HG03354 (cell line): ENCODE measurements around the gene FOLR3.
"Not testable (repeated sequence)": the region's sequence is repeated elsewhere in the genome, so short reads cannot be mapped to it uniquely, and the experiment has no call there.

Experiments used
- ATAC-seq: cut with Tn5 transposase; IDR thresholded peaks from one replicate; pipeline ENCODE4 v1.9.1; 2021; ENCODE audit warnings: mild to moderate bottlenecking; ENCODE audit not compliant: unreplicated experiment, poor library complexity, severe bottlenecking

Gene FOLR3

GRCh38 chr11:72122607-72123006 is 12.9 kb upstream of the FOLR3 start:
- ATAC-seq = no peak

GRCh38 chr11:72123117-72123653 is 12.3 kb upstream of the FOLR3 start:
- ATAC-seq = no peak

- no peak for ATAC-seq
These were observed 11.5 kb upstream of the FOLR3 start for GRCh38 chr11:72124046-72124445.

GRCh38 chr11:72125956-72126355 is 9.6 kb upstream of the FOLR3 start:
- ATAC-seq = no peak

GRCh38 chr11:72127923-72128322 is 7.6 kb upstream of the FOLR3 start:
- no peak for ATAC-seq

GRCh38 chr11:72129381-72129780 is 6.1 kb upstream of the FOLR3 start:
- no peak for ATAC-seq

GRCh38 chr11:72132646-72133045 is 2.9 kb upstream of the FOLR3 start:
- ATAC-seq = no peak

- no peak for ATAC-seq
These were observed 562 bp downstream of the FOLR3 start for GRCh38 chr11:72135891-72136683.

- ATAC-seq = no peak
These were observed 1.2 kb downstream of the FOLR3 start for GRCh38 chr11:72136684-72137262.

- ATAC-seq = no peak
These were observed 3.4 kb downstream of the FOLR3 start for GRCh38 chr11:72138821-72139390.

GRCh38 chr11:72139500-72139899 is 4.0 kb downstream of the FOLR3 start:
- ATAC-seq = no peak

GRCh38 chr11:72140661-72141060 is 5.1 kb downstream of the FOLR3 start:
- no peak for ATAC-seq

GRCh38 chr11:72141066-72141465 is 5.5 kb downstream of the FOLR3 start:
- ATAC-seq = no peak

- not testable (repeated sequence) for ATAC-seq
These were observed 6.6 kb downstream of the FOLR3 start for GRCh38 chr11:72142086-72142485.

- not testable (repeated sequence) for ATAC-seq
These were observed 7.0 kb downstream of the FOLR3 start for GRCh38 chr11:72142543-72142942.

GRCh38 chr11:72144807-72145565 is 9.5 kb downstream of the FOLR3 start:
- no peak for ATAC-seq

- no peak for ATAC-seq
These were observed 11.1 kb downstream of the FOLR3 start for GRCh38 chr11:72146625-72147024.

GRCh38 chr11:72150882-72151281 is 15.4 kb downstream of the FOLR3 start:
- ATAC-seq = no peak

GRCh38 chr11:72153874-72154273 is 18.3 kb downstream of the FOLR3 start:
- not testable (repeated sequence) for ATAC-seq

GRCh38 chr11:72154816-72155215 is 19.3 kb downstream of the FOLR3 start:
- no peak for ATAC-seq
